Activated CD8-positive, alpha-beta memory T cell treated with anti-CD3 and anti-CD28 coated beads for 36 hours (primary cell): ENCODE data around the gene ARHGAP4. TPM values are rescaled to one million over a fixed set of nuclear protein-coding genes. Genes with fewer than 3 reads are reported as not detected.

Experiments used
- CTCF ChIA-PET: fragments of 350-600 bp; sonication (Branson Sonifier 250); formaldehyde crosslinking; loops from one replicate; lab custom pipeline; 2021; ENCODE audit warnings: antibody characterized with exemption; lab: Charles Lee
- POLR2A ChIA-PET: fragments of 350-600 bp; sonication (Branson Sonifier 250); formaldehyde crosslinking; loops from one replicate; lab custom pipeline; 2021; ENCODE audit warnings: antibody characterized with exemption; lab: Charles Lee
- total RNA-seq, 2 experiments: library from RNA; stranded (reverse); gene quantifications; one replicate each; pipeline ENCODE4 v1.2.3, GENCODE V29; 2021

ARHGAP4 gene
- total RNA-seq, 2 experiments from 2014 or later: 112 to 113 TPM

- CTCF ChIA-PET: interaction anchor here (0.7 to 8.5 kb wide), 5 partner anchors 8 to 41 kb away, joined by 3 to 58 read pairs (median 3); partner anchors contain the start of gene RENBP
- POLR2A ChIA-PET: interaction anchor here (0.5 to 2.5 kb wide), 8 partner anchors 13 to 130 kb away, joined by 3 to 12 read pairs (median 4); partner anchors contain the start of genes IDH3G and SSR4
Measured at GRCh38 chrX:153924149-153924861, 1.8 kb downstream of the ARHGAP4 start.

GRCh38 chrX:153922932-153923857 lies 2.9 kb downstream of the ARHGAP4 start:
- POLR2A ChIA-PET: interaction anchor here (2.5 kb wide), 1 partner anchor 129 kb away, joined by 7 read pairs; the partner anchor contains the start of genes IDH3G and SSR4
- CTCF ChIA-PET: interaction anchor here (0.6 to 8.5 kb wide), 7 partner anchors 9 to 159 kb away, joined by 3 to 58 read pairs (median 3); partner anchors contain the start of gene PLXNB3

- POLR2A ChIA-PET: no interaction called here
- CTCF ChIA-PET: interaction anchor here (0.5 to 8.5 kb wide), 2 partner anchors 17 to 26 kb away, joined by 3 to 58 read pairs; no protein-coding TSS in a partner anchor
Measured at GRCh38 chrX:153921511-153922446, 4.3 kb downstream of the ARHGAP4 start.

GRCh38 chrX:153921070-153921469 lies 5.0 kb downstream of the ARHGAP4 start:
- ChIA-PET POLR2A (interaction anchor here (0.9 kb wide), 1 partner anchor 46 kb away, joined by 4 read pairs; no protein-coding TSS in a partner anchor), CTCF (no interaction called here)

DNA sequence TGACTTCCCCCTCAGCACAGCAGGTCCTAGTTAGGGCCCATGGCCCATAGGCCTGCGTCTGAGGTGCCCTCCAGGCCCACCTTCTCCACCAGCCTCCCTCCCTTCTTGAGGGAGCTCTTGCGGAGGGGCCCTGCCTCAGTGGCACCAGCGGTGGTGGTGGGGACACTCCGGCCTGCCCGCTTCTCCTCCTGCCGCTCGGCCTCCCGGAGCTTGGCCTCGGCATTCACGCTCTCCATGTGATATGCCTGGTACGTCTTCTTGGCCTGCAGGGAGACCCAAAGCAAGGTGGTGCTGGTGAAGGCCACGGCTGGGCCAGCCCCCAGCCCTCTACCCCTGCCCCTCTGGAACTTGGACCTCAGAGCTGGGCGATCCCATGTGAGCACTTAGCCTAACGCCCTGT lies 5.5 kb downstream of the ARHGAP4 start:
- ChIA-PET POLR2A (interaction anchor here (0.9 kb wide), 1 partner anchor 47 kb away, joined by 4 read pairs; no protein-coding TSS in a partner anchor), CTCF (no interaction called here)

- POLR2A ChIA-PET: no interaction called here
- CTCF ChIA-PET: no interaction called here
Measured at GRCh38 chrX:153919281-153919680, 6.8 kb downstream of the ARHGAP4 start.

DNA sequence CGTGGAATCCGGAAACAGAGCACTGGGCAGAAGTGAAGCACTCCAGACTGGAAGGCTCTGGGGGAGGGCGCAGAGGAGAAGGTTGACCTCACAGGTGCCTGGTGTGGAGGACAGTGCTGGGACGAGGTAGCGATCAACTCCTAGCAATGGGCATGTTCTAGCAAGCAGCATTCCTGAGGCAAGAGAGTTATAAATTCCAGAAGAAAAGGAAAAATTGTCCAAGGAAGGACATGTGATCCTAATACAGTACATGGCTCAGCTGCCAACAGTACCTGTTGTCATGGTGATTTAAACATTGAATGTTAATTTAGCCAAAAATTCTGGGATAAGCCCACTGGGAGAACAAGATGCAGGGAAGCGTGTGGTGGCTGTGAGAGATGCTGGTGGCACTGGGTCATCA lies 8.2 kb downstream of the ARHGAP4 start:
- CTCF ChIA-PET: no interaction called here
- POLR2A ChIA-PET: no interaction called here

- ChIA-PET CTCF (no interaction called here), POLR2A (no interaction called here)
Measured at GRCh38 chrX:153913701-153914100, 12.4 kb downstream of the ARHGAP4 start.

DNA sequence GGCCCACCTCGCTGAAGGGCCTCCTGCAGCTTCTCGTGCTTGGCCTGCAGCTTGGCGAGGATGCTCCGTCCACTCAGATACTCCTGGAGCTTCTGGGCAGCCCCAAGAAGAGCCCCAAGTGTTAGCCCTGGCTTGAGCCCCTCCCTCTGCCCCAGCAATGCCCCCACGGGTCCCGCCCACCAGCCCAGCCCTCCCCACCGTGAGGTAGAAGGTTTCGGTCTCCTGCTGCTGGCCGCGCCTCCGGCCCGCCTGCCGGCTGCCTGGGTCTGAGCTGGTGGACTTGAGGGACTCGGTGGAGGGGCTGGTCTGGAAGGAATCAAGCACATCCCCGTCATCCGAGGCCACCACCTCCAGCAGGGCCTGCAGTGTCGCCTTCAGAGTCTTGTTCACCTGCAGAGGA lies 12.9 kb downstream of the ARHGAP4 start:
- CTCF ChIA-PET: no interaction called here
- POLR2A ChIA-PET: no interaction called here

GRCh38 chrX:153911798-153912197 lies 14.3 kb downstream of the ARHGAP4 start:
- ChIA-PET CTCF (interaction anchor here (1.2 kb wide), 1 partner anchor 11 kb away, joined by 3 read pairs; no protein-coding TSS in a partner anchor), POLR2A (interaction anchor here (2.7 kb wide), 1 partner anchor 14 kb away, joined by 12 read pairs; the partner anchor contains the start of gene ARHGAP4)

GRCh38 chrX:153910446-153910845 lies 15.6 kb downstream of the ARHGAP4 start:
- POLR2A ChIA-PET: interaction anchor here (0.7 to 2.7 kb wide), 2 partner anchors 15 to 102 kb away, joined by 6 to 12 read pairs; partner anchors contain the start of gene ARHGAP4
- CTCF ChIA-PET: interaction anchor here (0.6 to 1.4 kb wide), 2 partner anchors 12 to 38 kb away, joined by 3 to 5 read pairs; no protein-coding TSS in a partner anchor

GRCh38 chrX:153909980-153910360 lies 16.1 kb downstream of the ARHGAP4 start:
- CTCF ChIA-PET: interaction anchor here (1.4 kb wide), 1 partner anchor 39 kb away, joined by 5 read pairs; no protein-coding TSS in a partner anchor
- POLR2A ChIA-PET: interaction anchor here (2.7 kb wide), 1 partner anchor 15 kb away, joined by 12 read pairs; the partner anchor contains the start of gene ARHGAP4

DNA sequence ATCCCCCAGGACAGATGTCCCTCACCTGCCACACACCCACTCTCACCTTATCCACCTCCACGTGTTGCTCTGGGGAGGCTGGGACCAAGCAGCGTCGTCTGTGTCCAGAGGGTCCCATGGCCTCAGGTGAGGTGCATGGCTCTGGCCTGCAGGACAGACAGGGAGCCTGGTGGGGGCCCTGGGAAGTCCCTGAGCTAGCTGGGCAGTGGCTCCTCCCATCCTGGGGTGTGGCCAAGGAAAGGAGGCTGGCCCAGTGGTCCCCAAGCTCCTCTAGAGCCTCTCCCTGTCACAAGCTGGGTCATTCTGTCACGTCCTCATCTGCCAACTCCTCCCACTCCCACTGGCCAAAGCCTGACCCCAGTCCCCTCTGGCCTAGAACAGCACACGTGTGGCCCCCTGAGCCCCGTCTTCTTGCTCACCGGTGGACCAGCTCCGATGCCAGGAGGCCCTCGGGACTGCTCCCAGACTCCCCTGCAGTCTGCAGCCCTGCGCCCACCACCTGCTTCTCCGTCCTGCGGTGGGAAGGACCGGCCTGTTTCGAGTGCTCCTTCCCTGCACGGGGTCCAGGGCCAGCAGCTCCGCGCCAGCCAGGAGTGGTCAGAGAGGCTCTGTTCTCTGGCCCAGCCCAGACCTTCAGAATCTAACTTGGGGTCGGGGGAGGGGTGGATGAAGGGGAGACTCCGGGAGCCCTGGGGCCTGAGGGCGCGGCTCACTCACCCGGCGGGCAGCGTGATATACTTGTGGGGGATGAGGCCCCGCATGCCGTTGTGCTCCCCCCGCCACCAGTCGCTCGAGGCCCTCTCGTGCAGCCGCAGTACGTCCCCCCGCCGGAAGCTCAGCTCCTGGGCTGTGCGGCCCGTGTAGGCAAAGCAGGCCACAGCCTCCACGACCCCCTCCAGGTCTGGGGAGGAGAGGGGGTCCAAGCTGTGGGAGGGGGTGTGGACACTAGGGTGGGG lies 16.8 kb downstream of the ARHGAP4 start:
- ChIA-PET CTCF (no interaction called here), POLR2A (no interaction called here)

DNA sequence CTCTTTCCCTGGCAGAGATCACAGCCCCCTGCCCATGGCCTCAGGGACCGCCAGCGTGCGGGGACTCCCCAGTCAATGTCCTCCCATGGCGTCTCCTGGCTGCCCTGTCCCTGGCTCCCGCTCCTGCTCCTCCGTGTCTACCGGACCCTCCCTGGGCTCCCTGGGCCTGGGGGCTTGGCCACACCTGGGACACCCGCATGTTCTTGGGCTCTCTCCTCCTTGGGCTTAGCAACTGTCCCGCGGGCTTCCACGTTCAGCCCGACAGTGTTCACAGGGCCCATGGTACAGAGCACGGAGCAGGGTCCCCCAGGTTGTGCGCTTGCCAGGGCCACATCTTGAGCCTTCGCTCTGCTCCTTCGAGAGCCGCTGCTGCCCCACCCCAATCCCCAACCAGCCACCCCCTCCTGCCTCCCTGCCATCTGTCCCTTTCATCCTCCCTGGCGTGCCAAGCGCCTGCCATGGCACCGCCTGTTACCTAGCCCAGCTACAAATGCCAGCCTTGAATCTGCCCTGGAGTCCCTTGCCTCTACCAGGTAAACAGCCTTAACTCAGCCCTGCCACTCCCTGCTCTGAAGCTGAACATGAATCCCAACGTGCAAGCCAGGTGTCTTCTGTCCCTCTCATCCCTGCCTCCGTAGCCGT lies 17.7 kb downstream of the ARHGAP4 start:
- ChIA-PET POLR2A (no interaction called here), CTCF (no interaction called here)

GRCh38 chrX:153907456-153907855 lies 18.6 kb downstream of the ARHGAP4 start:
- ChIA-PET POLR2A (interaction anchor here (1.3 kb wide), 1 partner anchor 18 kb away, joined by 10 read pairs; the partner anchor contains the start of gene ARHGAP4), CTCF (no interaction called here)
